AG04450 (cell line): Measurements from ENCODE around the gene ABCB8. TPM values are rescaled to one million over a fixed set of nuclear protein-coding genes. Genes with fewer than 3 reads are reported as not detected.

ENCODE experiments used
- CTCF ChIA-PET: fragments of 300-600, 350-600 bp; formaldehyde crosslinking; extraction: SDS; loops from one replicate; lab custom pipeline; 2022; ENCODE audit warnings: antibody characterized with exemption, inconsistent platforms; lab: Charles Lee
- POLR2A ChIA-PET: fragments of 350-600 bp; formaldehyde crosslinking; extraction: SDS; loops from one replicate; lab custom pipeline; 2021; ENCODE audit warnings: antibody characterized with exemption, inconsistent platforms; lab: Yijun Ruan, JAX
- DNase-seq: peaks from one replicate; pipeline ENCODE4 v3.0.0-alpha.2; 2011; ENCODE audit warnings: low read depth, low spot score
- H3K27ac ChIP-seq: one replicate; pipeline ENCODE4 v1.5.1; 2012; ENCODE audit warnings: low read depth, low read length, control low read depth
- H3K27me3 ChIP-seq: one replicate; pipeline ENCODE4 v1.6.0; 2012; ENCODE audit warnings: low read length; ENCODE audit not compliant: control insufficient read depth, insufficient read depth
- H3K4me3 ChIP-seq: 2 replicates; pipeline ENCODE4 v1.5.1; 2011; ENCODE audit warnings: mild to moderate bottlenecking, low read depth, low read length, control low read depth
- H3K9me3 ChIP-seq: 2 replicates; pipeline ENCODE4 v1.5.1; 2012; ENCODE audit warnings: low read length; ENCODE audit not compliant: control insufficient read depth, insufficient read depth
- polyA plus RNA-seq: library from polyadenylated mRNA; depleted of rRNA; stranded (reverse); fragments of >200 nt; gene quantifications from 2 replicates; pipeline ENCODE4 v1.2.3, GENCODE V29; 2011
- TF ChIP-seq, protein P1 (sequence below): IDR thresholded peaks from 2 replicates; pipeline ENCODE4 v1.5.1; 2011; ENCODE audit warnings: low read depth, low read length, control low read depth, inconsistent platforms

ABCB8 gene
- polyA plus RNA-seq, 1 experiment: 10.7 TPM

- Histone ChIP-seq H3K27ac (no peak overlapping the region), H3K27me3 (peaks cover 9% of the 10 kb centered on the region), H3K4me3 (no peak overlapping the region), H3K9me3 (no peaks in the 10 kb centered on the region; the same call in 1 of the 2 replicates)
- ChIA-PET CTCF (interaction anchor here (0.9 to 1.1 kb wide), 2 partner anchors 12 kb away, joined by 3 to 4 read pairs; no protein-coding TSS in a partner anchor), POLR2A (no interaction called here)
- TF ChIP-seq, protein P1, sequence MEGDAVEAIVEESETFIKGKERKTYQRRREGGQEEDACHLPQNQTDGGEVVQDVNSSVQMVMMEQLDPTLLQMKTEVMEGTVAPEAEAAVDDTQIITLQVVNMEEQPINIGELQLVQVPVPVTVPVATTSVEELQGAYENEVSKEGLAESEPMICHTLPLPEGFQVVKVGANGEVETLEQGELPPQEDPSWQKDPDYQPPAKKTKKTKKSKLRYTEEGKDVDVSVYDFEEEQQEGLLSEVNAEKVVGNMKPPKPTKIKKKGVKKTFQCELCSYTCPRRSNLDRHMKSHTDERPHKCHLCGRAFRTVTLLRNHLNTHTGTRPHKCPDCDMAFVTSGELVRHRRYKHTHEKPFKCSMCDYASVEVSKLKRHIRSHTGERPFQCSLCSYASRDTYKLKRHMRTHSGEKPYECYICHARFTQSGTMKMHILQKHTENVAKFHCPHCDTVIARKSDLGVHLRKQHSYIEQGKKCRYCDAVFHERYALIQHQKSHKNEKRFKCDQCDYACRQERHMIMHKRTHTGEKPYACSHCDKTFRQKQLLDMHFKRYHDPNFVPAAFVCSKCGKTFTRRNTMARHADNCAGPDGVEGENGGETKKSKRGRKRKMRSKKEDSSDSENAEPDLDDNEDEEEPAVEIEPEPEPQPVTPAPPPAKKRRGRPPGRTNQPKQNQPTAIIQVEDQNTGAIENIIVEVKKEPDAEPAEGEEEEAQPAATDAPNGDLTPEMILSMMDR: no peak
- no peak for DNase-seq
Measured at GRCh38 chr7:151000897-151001495, 27.3 kb upstream of the ABCB8 start.

GRCh38 chr7:151001546-151001945 lies 26.7 kb upstream of the ABCB8 start:
- Histone ChIP-seq H3K27me3 (peaks cover 9% of the 10 kb centered on the region), H3K27ac (no peak overlapping the region), H3K9me3 (no peaks in the 10 kb centered on the region; the same call in 1 of the 2 replicates), H3K4me3 (no peak overlapping the region)
- ChIA-PET POLR2A (no interaction called here), CTCF (interaction anchor here (0.9 to 1.1 kb wide), 2 partner anchors 11 to 13 kb away, joined by 3 to 4 read pairs; no protein-coding TSS in a partner anchor)
- no peak for DNase-seq
- TF ChIP-seq, protein P1: no peak

DNA sequence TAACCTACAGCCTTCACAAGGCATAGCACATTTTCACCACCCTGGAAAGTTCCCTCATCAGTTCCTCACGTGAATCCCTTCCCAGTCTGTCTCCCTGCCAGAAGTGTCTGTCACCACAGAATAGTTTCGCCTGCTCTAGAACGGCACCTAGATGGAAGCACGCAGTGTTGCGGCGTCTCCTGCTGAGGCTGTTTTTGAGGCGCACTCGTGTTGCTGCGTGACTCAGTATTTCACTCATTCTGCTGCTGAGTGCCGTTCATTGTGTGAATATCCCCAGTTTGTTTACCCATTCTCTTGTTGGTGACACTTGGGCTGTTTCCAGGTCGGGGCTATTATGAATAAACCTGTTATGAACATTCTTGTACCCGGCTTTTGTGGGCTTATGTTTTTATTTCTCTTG lies 24.7 kb upstream of the ABCB8 start:
- Histone ChIP-seq H3K27ac (no peak overlapping the region), H3K4me3 (no peak overlapping the region), H3K27me3 (peaks cover 9% of the 10 kb centered on the region), H3K9me3 (peaks cover under 1% of the 10 kb centered on the region; the same call in 1 of the 2 replicates)
- CTCF ChIA-PET: interaction anchor here (1.0 to 1.3 kb wide), 2 partner anchors 14 to 18 kb away, joined by 3 to 4 read pairs; no protein-coding TSS in a partner anchor
- no peak for DNase-seq
- TF ChIP-seq, protein P1: no peak
- POLR2A ChIA-PET: no interaction called here

- POLR2A ChIA-PET: no interaction called here
- DNase-seq: no peak
- Histone ChIP-seq H3K4me3 (no peak overlapping the region), H3K27me3 (peaks cover 9% of the 10 kb centered on the region), H3K9me3 (peaks cover 5% of the 10 kb centered on the region; the same call in 1 of the 2 replicates), H3K27ac (no peak overlapping the region)
- TF ChIP-seq, protein P1: no peak
- CTCF ChIA-PET: interaction anchor here (1.5 to 2.7 kb wide), 3 partner anchors 13 to 227 kb away, joined by 3 to 9 read pairs (median 6); no protein-coding TSS in a partner anchor
Measured at GRCh38 chr7:151005566-151005965, 22.7 kb upstream of the ABCB8 start.
